Stimulated activated CD8-positive, alpha-beta memory T cell treated with anti-CD3 and anti-CD28 coated beads, Interleukin-15, amount 100 ng/mL, for 48 hours (primary cell): ENCODE measurements around the gene PDE9A.
A peak's percentile ranks its signal among the peaks of the same experiment; 100 is the strongest.

Source experiments
- DNase-seq, 2 donors: peaks; one replicate each; pipeline ENCODE4 v3.0.0-alpha.2; 2020; ENCODE audit warnings: low read depth in 2 of 2

Gene PDE9A

DNA sequence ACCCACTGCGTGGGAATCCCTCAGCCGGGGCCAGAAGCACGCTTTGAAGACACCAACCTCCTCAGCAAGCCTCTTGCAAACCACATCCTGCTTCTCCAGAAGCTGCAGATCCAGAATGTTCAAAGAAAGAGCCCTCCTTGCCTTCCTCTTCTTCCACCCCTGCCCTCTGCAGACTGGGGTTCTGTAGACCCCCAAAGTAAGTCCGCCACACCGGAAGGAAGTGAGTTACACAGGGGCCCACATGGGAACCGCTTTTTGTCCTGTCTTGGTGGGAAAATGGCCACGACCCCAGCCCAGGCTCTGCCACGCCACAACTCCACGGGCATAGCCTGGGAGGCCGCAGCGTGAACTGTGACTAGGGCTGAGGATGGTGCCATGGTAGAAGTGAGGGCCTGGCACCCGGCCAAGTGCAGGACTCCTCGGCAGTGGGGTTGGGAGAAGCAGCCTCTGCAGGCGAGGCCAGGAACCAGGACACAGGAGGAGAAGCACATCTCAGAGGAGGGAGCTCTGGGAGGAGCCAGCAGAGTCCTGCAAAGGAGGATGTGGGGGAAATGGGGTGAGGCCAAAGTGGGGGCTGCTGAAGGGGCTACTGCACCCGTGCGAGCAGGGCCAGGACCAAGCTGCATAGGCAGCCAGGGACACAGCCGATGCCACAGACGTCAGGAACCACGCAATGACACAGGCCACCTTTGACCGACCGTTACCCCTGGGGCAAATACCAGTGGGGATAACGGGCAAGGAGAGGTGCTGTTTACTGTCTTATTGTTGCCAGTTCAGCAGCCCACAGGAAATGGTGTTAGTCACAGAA, 30.9 kb downstream of the PDE9A start:
- DNase-seq = peak in 1 of 2 donors; percentile 28

DNA sequence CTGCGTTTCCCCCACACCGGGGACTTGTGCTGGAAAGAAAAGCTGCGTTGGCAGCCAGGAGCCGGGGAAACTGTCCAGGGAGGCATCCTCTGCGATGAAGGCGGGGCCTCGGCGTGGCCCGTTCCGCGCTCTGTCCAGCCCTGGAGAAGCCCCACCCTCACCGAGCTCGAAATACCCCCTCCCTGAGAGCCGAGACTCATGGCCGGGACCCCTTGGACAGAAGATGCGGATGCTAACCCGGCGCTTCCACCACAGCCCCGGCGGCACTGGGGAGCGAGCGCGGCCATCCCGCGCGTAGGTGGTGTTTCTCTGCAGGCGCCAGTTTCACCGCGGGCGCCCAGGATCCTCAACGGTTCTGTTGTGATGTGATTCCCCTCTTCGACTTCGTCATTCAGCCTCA, 31.6 kb downstream of the PDE9A start:
- no peak for DNase-seq

GRCh38 chr21:42685954-42686500, 32.6 kb downstream of the PDE9A start:
- no peak for DNase-seq

DNA sequence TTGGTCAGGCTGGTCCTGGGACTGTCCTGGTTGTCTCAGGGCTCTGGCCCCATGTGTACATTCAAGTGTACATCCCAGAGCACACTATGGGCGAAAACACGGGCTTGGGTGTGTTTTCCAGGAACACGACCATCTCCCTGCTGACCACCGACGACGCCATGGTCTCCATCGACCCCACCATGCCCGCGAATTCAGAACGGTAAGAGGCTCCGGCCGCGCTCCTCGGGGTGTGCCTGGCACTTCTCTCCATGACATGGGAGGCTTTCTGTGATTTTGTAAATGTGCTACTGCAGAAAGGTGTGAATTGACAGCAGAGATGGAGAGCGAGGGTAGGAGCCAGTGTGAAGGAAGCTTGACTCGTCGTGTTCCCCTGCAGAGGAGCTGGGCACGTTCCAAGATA, 34.4 kb downstream of the PDE9A start:
- DNase-seq = no peak

DNA sequence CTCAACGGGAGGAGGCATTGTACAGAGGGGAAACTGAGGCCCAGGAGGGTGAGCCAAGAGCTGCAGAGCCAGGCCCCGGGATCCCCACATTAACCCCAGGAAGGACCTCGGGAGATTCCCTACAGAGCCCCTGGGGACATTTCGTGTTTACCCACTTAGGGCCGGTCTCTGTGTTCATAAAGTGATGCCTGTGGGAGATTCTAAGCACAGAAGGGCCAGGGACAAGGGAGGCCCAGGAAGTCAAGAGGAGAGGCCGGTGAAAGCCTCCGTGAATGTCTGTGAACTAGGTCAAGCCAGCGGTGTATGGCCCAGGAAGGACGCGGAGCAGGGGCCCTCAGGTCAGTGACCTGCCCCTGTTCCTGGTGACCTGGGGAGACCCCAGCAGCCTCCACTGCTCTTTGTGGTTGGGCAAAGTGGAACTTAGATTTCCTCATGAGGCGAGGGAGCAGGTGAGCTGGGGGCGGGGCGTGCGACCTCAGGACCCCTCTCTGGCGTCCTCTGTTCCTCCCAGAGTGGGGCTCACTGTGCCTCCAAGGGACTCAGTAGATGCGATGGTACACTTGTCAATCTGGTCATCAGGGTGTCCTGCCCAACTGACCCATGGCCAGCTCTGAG, 34.9 kb downstream of the PDE9A start:
- DNase-seq = no peak

GRCh38 chr21:42688841-42689371, 35.5 kb downstream of the PDE9A start:
- no peak for DNase-seq

DNA sequence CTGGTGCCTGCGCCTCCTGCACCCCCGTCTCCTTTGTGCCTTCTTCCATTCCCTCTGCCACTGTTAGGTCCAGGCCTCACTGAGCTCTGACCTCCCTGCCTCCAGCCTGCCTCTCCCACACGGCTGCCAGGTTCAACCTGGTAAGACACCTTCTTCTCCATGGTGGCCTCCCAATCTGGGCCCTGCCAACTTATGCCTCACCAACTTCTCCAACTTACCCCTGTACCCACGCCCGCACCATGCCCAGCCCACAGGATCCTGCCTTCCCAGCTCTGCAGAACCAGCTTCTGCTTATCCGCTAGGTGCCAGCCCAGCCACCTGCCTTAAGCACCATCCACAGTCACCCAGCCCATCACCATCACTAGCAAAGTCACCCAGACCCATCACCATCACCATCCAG, 37.2 kb downstream of the PDE9A start:
- DNase-seq = no peak

- no peak for DNase-seq
Observed at GRCh38 chr21:42691901-42692559, 38.6 kb downstream of the PDE9A start.

DNA sequence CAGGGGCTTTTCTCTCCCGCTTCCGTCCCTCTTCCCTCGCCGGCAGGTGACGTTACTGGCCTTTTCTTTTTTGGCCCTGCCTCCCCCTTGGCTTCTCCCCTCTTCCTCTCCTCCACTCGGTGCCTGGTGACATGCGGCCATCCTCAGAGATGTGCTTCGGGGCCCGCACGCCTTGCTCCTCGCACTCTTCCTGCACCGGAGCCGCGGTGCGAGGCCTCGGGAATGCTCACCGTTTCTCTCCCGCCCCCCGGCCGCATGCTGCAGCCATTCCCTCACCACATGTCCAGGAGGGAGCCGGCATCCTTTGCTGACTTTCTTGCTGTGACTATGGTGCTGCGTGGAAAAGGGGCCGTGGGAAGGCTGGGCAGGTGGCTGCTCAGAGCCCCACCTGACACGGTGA, 39.3 kb downstream of the PDE9A start:
- DNase-seq = no peak

GRCh38 chr21:42694751-42695696, 41.6 kb downstream of the PDE9A start:
- no peak for DNase-seq

GRCh38 chr21:42695697-42696380, 42.4 kb downstream of the PDE9A start:
- no peak for DNase-seq

GRCh38 chr21:42696501-42697040, 43.1 kb downstream of the PDE9A start:
- DNase-seq = no peak

DNA sequence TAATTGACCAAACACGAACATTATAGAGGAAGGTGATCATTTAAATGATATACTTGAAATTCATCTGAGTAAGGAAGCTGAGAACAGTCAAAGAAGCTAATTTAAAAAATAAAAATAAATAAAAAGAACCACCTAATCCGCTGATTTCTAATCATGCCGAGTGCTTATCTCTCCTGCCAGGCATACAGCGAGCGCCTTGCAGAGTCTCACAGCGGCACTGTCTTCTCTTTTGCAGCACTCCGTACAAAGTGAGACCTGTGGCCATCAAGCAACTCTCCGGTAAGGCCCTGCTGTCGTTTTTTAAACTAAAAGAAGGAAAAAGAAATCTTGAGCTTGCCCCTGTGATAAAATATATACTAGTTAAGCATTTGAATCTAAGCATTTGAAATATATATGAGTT, 45.3 kb downstream of the PDE9A start:
- DNase-seq = no peak

DNA sequence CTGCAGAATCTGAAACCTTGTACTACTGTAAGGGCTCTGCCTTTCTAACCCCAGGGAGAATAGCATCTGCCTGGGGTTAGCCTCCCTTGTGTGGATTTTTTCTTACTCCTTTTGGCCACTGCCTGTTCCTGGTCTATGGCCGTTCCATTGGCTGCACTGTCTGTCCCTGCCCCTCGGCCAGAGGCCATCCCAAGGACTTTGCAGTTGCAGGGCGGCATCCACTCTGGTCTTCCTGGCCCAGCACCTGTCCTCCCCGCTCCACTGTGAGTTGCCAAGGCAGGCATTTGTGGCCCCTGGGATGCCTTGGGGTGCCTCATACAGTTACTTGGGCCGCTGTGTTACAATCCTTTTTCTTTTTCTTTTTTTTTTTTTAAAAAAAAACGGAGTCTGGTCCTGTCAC, 45.8 kb downstream of the PDE9A start:
- DNase-seq = no peak

- DNase-seq = no peak
Observed at GRCh38 chr21:42701706-42702456, 48.5 kb downstream of the PDE9A start.

DNA sequence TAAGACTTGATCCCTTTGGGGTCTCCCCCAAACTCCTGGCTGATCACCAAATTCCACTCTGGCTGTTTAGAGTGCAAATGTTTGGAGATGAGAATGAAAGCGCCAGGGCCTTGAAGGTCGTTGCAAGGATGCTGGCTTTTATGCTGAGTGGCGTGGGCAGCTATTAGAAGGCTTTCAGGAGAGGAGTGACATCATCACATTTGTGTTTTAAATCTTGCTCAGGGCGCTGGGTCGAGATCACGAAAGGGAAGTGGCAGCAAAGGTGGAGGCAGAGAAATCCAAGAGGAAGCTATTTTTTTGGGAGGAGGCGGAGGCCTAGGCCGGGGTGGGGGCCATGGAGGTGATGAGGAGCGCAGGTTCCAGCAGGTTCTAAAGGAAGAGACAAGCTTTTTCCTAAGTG, 49.3 kb downstream of the PDE9A start:
- no peak for DNase-seq

DNA sequence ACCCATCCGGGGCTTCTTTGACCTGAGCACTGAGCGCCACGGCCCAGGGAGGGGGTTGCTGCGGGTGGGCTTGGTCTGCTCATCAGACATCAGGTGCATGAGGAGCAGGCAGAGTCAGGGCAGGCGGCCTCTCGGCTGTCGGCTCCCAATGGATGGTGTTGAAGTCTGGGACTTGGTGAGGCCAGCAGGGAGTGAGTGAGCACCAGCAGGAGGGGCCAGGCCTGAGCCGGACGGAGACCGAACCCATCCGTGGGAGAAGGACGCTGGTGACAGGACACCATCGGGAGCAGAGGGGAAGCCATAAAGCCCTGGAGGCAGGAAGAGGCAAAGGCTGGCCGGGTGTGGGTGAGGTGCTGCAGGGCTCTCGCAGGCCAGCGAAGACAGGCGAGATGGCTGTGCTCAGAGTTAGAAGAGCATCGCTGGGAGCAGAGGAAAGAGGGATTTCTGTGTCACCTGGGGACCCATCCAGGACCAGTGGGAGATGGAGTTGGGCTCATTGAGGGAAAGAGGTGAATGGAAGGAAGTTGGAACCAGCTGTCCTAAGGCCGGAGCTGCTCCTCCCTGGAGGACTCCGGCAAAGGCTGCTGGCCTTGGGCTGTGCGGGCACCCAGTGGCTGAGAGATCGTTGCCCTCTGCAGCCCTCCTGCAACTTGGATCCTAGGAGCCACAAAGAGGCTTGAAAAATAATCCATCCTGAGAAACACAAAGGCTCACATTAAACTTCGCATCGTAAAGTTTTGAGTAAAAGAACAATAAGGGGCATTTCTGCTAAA, 49.9 kb downstream of the PDE9A start:
- DNase-seq = no peak

GRCh38 chr21:42703965-42704364, 50.5 kb downstream of the PDE9A start:
- DNase-seq = no peak

DNA sequence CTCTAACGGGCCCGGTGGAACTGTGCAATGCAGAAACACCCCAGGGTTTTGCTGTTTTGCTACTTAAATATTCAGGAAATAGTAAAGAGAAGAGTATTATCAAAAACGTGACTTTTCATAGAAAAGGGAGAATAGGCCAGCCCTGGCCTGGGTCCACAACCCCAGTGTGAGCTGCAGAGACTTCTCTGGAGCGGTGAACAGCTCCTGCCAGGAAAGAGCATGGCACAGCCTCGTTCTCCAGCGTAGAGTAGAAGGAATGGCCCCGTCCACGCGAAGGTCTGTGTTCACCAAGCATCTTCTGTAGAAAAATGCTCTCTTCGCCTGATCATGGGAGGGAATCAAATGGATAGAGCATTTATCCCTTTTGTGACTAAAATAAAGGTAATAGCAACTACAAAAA, 51.4 kb downstream of the PDE9A start:
- no peak for DNase-seq
